Right kidney (tissue), 1 donor: ENCODE data around the gene ATAD2B.

Experiments used
- DNase-seq: peaks from one replicate; pipeline ENCODE4 v3.0.0-alpha.2; 2016

The ATAD2B gene

GRCh38 chr2:23698721-23699579, 228.0 kb downstream of the ATAD2B start:
- no peak for DNase-seq
